GM04504 (cell line): Measurements from ENCODE around the gene ZC3H12A.

ENCODE experiments used
- DNase-seq: peaks from one replicate; pipeline ENCODE4 v3.0.0-alpha.2; 2012; ENCODE audit warnings: low read depth

The ZC3H12A gene

GRCh38 chr1:37455516-37455915 lies 18.9 kb upstream of the ZC3H12A start:
- DNase-seq, result no peak

GRCh38 chr1:37456614-37457013 lies 17.8 kb upstream of the ZC3H12A start:
- DNase-seq, result no peak

- DNase-seq, result no peak
Measured at GRCh38 chr1:37458551-37458950, 15.8 kb upstream of the ZC3H12A start.

- DNase-seq, result no peak
Measured at GRCh38 chr1:37461698-37462436, 12.5 kb upstream of the ZC3H12A start.

GRCh38 chr1:37464443-37464842 lies 9.9 kb upstream of the ZC3H12A start:
- no peak for DNase-seq

GRCh38 chr1:37465593-37466517 lies 8.5 kb upstream of the ZC3H12A start:
- DNase-seq, result no peak

GRCh38 chr1:37468037-37468436 lies 6.3 kb upstream of the ZC3H12A start:
- DNase-seq, result no peak

DNA sequence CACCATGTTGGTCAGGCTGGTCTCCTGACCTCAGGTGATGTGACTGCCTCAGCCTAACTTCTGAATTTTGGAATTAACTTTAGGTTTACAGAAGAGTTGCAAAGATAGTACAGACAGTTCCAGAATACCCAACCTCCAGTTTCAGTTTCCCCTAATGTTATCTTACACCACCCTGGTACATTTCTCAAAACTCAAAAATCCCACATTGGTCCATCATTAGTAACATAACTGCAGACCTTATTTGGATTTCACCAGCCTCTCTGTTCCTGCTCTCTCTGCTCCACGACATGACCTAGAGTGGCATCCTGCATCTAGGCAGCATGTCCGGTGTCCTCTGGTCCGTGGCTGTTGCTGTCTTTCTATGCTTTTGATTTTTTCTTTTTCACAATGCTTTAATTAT lies 5.0 kb upstream of the ZC3H12A start:
- DNase-seq, result no peak

- peak; percentile 68 for DNase-seq
Measured at GRCh38 chr1:37471345-37472231, 2.8 kb upstream of the ZC3H12A start.

DNA sequence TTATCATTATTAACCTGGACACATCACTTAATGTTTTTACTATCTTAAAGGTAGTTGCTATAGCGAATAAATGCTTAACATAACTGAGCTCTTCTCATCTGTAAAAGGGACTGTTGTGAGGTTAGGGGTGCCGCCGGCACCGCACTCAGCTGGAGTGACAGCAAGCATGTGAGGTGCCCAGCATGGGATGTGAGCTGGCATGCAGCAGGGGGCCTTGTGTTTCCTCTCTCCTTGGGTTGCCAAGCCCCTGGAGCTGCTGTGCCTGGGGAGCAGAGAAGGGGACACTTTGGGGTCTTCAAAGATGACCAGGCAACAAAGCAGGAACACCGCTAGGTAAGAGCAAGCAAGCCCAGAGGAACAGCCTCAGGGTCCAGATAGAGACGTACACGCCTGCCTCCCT lies 2.1 kb upstream of the ZC3H12A start:
- no peak for DNase-seq

GRCh38 chr1:37472994-37473393 lies 1.4 kb upstream of the ZC3H12A start:
- DNase-seq, result no peak

DNA sequence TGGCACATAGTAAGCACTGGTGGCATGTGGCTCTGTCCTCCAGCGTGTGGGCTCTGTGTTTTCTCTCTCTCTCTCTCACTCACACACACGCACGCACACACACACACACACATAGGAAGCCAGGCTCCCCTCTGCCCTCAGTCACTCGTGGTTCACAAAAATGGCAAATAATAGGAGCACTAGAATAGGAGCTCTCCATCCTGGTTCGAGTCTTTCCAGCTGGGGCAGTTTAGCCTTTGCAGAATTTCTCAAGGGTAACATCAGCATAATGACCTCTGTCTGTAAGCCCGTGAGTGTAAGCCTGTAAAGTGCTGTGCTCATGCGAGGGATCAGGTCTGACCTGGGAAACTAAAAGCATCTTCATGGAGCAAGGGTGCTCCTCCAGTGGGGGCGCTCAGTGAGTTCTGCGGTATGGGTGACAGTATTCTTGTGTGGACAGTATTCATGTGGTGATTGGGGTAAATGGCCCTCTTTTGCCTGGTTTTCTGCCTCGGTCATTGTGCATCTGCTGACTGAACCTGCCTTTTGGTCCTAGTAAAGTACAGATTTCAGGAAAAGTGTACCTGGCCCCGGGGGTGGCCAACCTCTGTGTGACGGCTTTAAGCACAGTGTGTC lies 842 bp upstream of the ZC3H12A start:
- no peak for DNase-seq

DNA sequence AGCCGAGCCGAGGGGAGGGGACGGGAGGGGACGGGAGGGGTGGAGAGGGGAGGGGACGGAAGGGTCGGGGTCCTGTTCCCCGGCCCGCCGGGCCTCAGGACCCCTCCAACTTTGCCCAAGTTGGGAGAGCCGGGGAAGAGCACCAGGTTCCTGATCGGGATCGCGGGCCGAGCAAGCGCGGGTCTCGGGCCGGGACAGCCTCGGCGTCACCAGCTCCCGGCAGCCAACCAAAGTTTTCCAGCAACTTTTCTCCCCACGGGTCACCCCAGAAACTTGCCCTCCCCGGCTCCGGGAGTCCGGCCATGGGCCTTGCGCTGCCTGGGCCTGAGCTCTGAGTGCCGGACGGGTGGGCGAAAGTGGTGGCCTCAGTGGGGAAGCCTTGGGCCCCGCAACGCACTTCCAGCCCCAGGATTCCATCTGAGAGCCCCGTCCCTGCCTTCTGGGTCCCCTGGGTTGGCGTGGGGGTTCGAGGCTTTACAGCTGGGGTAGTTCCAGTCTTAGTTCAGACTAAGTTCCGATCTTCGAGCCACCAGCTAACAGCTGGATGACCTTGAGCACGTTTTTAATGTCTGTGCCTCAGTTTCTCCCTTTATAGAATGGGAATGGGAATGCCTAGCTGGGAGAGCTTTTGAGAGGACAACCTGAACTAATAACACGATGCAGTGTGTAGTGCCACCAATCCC lies 458 bp downstream of the ZC3H12A start:
- DNase-seq, result no peak

GRCh38 chr1:37475380-37476086 lies 1.2 kb downstream of the ZC3H12A start:
- DNase-seq, result no peak

DNA sequence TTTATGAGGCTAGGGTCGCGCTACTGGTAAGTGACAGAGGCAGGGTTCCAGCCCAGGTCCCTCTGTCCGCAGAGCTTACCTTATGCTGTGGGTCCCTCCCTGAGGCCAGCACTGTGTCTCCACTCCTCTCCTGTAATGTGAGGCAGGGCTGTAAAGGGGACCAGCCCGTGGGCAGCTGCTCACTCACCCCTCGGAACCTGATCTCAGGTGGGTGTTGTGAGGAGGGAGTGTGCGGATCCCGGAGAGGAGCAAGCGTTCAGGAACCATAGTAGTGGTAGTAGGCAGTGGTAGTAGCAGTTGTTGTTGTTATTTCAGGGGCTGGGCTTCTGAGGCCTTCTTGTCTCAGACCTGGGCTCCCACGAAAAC lies 1.7 kb downstream of the ZC3H12A start:
- no peak for DNase-seq

GRCh38 chr1:37476460-37477197 lies 2.2 kb downstream of the ZC3H12A start:
- peak; percentile 84 for DNase-seq

DNA sequence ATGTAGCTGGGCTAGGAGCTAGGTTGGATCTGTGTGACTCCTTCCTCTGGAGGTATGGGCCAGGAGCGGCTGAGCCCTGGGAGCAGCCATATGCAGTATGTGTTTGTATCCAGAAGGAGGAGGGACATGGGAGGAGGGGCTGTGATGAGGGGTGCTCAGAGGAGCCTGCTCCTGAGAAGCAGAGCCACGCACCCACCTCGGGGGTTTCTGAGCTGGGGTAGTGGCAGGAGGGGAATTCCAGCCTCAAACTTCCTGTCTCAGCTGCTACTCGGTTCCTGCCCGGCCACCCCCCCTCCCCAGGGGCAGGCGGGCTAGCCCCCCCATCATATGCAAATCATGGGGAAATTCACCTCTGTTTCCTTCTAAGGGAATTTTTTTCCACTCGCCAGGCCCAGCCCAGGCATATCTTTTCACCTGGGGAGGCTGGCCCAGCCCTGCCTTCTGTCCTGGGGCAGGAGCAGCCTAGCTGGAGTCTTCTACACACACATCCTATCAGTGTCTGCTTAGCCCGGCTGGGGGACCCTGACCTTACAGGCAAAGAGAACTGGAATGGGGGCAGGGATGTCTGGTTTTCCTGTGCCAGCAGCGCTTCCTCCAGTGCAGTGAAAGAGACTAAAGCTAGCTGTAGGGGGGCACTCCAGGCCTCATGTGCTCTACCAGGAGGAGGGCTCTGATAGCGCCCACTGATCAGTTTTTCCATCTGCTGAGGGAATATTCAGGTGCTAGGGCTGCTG lies 3.0 kb downstream of the ZC3H12A start:
- no peak for DNase-seq

DNA sequence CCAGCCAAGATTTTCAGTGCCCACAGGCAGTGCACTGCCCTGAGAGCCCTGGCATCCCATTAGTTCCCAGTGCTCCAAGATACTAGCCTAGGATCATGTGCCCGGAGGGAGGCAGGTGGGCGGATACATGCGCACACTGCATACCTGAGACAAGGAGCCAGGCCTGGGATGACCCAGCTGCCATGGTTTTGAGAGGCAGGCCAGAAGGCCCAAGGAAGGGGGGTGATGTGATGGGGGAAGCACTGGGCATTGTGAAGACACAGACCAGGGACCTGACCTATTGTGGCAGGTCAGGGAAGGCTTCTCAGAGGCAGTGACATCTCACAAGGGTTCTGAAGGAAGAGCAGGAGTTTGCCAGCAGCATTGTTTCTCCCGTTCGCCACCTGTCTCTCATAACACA lies 3.6 kb downstream of the ZC3H12A start:
- no peak for DNase-seq

GRCh38 chr1:37478451-37478881 lies 4.1 kb downstream of the ZC3H12A start:
- no peak for DNase-seq
